Activated T-helper 1 cell treated with anti-CD3 and anti-CD28 coated beads, Interleukin-2, amount 50 U/mL, for 16 hours (primary cell): ENCODE data around the gene PTPRA.
"Not testable (repeated sequence)": the region's sequence is repeated elsewhere in the genome, so short reads cannot be mapped to it uniquely, and the experiment has no call there.

ENCODE experiments used
- DNase-seq, 2 donors: peaks; one replicate each; pipeline ENCODE4 v3.0.0-alpha.2; 2020; ENCODE audit warnings: low read depth in 1 of 2, low spot score in 1 of 2

Gene PTPRA

GRCh38 chr20:2986466-2986865, 113.2 kb downstream of the PTPRA start:
- DNase-seq, result peak in 1 of 2 donors; percentile 8

DNA sequence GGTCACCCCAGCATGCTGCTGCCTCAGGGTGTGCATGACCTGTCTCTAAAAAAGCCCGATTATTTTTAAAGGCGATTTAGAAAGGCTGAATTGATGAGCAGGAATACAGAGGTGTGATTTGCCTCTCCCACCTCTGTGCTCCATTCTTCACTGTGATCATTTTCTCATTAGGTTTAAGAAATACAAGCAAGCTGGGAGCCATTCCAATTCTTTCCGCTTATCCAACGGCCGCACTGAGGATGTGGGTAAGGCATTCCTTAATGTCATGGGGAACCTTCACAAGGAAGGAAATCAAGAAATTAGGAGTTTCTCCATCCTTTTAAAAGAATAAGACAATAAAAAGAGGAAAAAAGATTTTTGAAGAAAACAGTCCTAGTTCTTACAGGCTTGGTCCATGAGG, 114.6 kb downstream of the PTPRA start:
- DNase-seq, result no peak

GRCh38 chr20:2991532-2991931, 118.3 kb downstream of the PTPRA start:
- no peak for DNase-seq

GRCh38 chr20:2993250-2993649, 120.0 kb downstream of the PTPRA start:
- no peak for DNase-seq

GRCh38 chr20:2995796-2996195, 122.5 kb downstream of the PTPRA start:
- no peak for DNase-seq

DNA sequence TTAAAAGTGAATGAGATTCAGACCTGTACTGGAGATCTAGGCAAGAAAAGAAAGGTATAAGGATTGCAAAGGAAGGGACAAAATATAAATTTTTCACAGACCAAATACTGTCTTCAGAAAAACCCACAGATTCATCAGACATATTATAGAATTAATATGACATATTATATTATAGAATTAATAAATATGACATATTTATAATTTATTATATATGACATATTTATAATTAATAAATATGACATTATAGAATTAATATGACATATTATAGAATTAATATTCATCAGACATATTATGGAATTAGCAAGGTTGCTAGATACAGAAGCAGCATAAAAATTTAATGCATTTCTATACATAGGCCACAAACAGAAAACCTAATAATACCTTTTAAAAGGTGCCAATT, 125.4 kb downstream of the PTPRA start:
- no peak for DNase-seq

GRCh38 chr20:3000852-3001523, 127.7 kb downstream of the PTPRA start:
- DNase-seq, result no peak

GRCh38 chr20:3003416-3003815, 130.1 kb downstream of the PTPRA start:
- DNase-seq, result no peak

DNA sequence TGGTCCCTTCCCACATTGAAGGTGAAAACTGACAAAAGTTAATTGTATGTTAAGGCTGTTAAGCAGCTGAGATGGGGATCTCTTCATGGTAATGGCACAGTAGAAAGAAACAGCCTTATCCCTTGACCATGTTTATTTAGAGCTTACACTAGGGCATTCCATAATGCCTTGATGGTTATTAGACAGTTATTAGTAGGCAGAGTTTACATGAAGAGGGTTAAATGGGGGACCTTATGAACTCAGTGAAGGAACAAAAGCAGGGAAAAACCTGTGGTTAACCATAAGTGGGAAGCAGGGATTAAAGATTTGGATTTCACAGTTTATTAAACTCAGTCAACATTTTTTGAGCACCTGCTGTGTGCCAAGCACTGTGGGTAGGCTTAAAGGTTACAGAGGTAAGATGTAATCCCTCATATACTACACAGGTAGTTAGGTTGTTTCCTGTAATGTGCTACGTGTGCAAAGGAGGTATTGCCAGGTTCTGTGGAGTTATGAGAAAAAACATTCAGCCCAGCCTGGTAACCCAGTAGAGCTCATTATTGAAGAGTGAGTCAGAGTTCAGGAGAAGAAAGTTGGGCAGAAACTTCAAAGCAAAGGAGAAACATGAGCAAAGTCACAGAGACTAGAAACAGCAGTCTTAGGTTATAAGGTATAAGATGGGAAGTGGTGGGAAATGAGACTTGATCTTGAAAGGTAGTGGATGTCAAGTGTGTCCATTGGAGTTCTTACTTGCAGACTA, 137.9 kb downstream of the PTPRA start:
- no peak for DNase-seq

DNA sequence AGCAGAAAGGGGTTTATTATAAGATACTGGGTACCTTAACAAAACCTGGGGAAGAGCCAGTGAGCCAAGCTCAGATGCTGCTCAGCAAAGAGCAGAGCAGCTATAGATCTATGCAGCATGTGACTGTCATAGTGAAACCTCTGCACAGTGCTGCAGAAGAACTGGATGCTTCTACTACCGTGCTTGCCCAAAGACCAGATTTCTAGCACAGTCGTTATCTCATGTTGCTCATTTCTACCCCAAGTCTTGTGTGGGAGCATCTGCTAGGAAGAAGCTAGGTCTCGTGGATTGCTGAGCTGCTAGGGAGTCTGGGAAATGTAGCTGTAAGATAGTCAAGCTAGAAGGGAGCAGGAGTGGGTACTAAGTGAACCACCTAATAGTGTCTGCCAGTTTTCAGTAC, 138.5 kb downstream of the PTPRA start:
- no peak for DNase-seq

DNA sequence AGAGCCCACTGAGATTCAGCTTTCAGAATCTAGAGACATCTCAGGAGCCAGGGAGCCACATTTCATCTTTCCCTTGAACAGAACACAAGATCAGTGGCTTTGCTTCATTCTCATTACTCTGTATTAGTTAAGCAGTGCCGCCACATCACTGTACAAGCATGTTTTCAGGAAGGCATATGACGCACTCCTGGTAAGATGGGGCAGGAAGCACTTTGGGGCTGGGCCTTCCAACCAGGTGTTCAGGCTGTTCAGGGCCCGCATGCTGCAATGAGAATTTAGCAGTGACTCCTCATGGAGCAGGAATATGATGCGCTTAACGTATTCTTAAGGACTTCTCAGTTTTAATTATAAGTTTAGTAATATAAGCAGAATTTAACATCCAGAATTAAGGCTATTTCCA, 140.5 kb downstream of the PTPRA start:
- no peak for DNase-seq

DNA sequence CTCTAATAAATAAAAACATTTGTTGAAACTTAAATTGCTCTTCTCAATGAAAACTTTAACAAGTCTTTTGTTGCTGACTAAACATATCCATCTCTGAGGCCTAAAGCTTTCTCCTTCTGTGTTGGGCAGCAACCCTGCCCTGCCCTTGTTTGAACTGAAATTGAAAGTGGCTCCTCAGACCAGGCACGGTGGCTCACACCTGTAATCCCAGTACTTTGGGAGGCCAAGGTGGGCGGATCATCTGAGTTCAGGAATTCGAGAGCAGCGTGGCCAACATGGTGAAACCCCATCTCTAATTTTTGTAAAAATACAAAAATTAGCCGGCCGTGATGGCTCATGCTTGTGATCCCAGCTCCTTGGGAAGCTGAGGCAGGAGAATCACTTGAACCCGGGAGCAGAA, 140.9 kb downstream of the PTPRA start:
- DNase-seq, result no peak

GRCh38 chr20:3014662-3015061, 141.4 kb downstream of the PTPRA start:
- DNase-seq, result no peak

DNA sequence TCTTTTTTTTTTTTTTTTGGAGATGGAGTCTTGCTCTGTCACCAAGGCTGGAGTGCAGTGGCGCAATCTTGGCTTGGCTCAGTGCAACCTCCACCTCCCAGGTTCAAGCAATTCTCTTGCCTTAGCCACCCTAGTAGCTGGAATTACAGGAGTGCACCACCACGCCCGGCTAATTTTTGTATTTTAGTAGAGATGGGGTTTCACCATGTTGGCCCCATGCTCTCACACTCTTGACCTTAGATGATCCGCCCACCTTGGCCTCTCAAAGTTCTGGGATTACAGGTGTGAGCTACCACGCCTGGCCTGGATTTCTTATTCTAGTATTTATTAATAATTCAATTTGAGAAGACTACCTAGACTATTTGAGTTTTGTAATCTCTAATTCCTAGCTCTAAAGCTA, 142.0 kb downstream of the PTPRA start:
- not testable (repeated sequence) for DNase-seq

DNA sequence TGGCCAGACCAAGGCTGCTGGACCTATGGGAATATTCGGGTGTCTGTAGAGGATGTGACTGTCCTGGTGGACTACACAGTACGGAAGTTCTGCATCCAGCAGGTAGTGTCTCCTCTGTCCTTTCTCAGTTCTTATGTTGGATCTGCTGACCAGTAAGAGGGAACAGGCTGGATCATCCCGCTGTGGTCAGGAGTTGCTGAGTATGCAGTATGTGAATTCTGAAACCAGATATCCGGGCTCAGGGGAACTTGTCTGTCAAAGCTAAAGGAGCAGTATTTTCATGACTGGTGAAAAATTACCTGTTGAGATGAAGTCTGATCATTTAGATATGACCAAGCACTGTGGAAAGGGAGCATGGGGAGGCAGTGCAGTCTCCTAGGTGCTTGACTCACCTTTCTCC, 148.0 kb downstream of the PTPRA start:
- DNase-seq, result no peak

GRCh38 chr20:3021777-3022176, 148.5 kb downstream of the PTPRA start:
- DNase-seq, result no peak

GRCh38 chr20:3022559-3023490, 149.5 kb downstream of the PTPRA start:
- not testable (repeated sequence) for DNase-seq

- DNase-seq, result no peak
Observed at GRCh38 chr20:3027987-3028386, 154.7 kb downstream of the PTPRA start.

GRCh38 chr20:3031524-3032147, 158.4 kb downstream of the PTPRA start:
- no peak for DNase-seq

DNA sequence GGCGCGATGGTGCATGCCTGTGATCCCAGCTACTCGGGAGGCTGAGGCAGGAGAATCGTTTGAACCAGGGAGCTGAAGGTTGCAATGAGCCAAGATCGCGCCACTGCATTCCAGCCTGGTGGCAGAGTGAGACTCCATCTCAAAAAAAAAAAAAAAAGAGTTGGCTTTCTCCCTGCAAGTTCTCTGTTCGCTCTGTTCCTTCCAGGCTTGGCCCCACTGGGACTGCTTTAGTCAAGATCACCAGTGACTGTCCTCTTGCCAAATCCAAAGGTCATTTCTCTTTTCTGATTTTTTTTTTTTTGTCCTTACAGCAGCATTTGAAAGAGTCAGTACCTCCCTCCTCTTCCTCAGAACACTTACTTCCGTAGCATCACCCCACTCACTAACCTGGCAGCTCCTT, 159.3 kb downstream of the PTPRA start:
- DNase-seq, result no peak

- DNase-seq, result no peak
Observed at GRCh38 chr20:3037654-3038053, 164.4 kb downstream of the PTPRA start.
